Measurements from ENCODE around the gene WFIKKN1.

- TF ChIP-seq, protein P1, sequence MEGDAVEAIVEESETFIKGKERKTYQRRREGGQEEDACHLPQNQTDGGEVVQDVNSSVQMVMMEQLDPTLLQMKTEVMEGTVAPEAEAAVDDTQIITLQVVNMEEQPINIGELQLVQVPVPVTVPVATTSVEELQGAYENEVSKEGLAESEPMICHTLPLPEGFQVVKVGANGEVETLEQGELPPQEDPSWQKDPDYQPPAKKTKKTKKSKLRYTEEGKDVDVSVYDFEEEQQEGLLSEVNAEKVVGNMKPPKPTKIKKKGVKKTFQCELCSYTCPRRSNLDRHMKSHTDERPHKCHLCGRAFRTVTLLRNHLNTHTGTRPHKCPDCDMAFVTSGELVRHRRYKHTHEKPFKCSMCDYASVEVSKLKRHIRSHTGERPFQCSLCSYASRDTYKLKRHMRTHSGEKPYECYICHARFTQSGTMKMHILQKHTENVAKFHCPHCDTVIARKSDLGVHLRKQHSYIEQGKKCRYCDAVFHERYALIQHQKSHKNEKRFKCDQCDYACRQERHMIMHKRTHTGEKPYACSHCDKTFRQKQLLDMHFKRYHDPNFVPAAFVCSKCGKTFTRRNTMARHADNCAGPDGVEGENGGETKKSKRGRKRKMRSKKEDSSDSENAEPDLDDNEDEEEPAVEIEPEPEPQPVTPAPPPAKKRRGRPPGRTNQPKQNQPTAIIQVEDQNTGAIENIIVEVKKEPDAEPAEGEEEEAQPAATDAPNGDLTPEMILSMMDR (IDR thresholded peaks at IDR 0.05; ENCODE audit: insufficient read depth, low read depth, low read length), result no peak
- no peak for TF ChIP-seq EZH2 (IDR thresholded peaks at IDR 0.05; ENCODE audit: insufficient read depth, low read length)
Observed at GRCh38 chr16:666572-666971, 35.8 kb downstream of the WFIKKN1 start.
